ENCODE data around the gene ZSCAN10. TPM values are rescaled to one million over a fixed set of nuclear protein-coding genes. Genes with fewer than 3 reads are reported as not detected.

ZSCAN10 gene
- total RNA-seq, 1 donor from 2014 or later, result not detected

DNA sequence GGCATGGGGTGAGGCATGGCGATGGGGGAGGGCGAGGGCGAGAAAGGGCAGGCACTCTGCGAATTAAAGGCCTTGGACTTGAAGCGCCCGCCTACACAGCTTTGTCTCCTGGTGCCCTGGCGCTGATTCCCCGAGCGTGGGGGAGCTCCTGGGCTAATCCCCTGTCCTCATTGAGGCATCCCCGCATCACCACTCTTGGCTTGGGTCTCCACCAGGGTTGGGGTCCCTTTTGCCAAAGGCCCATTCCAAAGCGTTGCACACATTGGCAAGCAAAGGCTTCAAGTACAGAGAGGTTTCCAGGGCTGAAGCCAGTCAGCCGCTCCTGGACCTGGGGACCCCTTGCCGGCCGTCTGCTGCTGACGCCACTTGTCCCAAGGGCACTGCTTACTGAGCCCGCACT lies 21.3 kb upstream of the ZSCAN10 start:
- FAIRE-seq (no peak), DNase-seq (ENCODE audit: low read depth) (no peak)
- TF ChIP-seq, protein P1, sequence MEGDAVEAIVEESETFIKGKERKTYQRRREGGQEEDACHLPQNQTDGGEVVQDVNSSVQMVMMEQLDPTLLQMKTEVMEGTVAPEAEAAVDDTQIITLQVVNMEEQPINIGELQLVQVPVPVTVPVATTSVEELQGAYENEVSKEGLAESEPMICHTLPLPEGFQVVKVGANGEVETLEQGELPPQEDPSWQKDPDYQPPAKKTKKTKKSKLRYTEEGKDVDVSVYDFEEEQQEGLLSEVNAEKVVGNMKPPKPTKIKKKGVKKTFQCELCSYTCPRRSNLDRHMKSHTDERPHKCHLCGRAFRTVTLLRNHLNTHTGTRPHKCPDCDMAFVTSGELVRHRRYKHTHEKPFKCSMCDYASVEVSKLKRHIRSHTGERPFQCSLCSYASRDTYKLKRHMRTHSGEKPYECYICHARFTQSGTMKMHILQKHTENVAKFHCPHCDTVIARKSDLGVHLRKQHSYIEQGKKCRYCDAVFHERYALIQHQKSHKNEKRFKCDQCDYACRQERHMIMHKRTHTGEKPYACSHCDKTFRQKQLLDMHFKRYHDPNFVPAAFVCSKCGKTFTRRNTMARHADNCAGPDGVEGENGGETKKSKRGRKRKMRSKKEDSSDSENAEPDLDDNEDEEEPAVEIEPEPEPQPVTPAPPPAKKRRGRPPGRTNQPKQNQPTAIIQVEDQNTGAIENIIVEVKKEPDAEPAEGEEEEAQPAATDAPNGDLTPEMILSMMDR (IDR thresholded peaks at IDR 0.05; ENCODE audit: insufficient read depth, low read length, severe bottlenecking), result no peak
- Histone ChIP-seq H3K27me3 (ENCODE audit: control insufficient read depth, insufficient read depth, low read length) (no peaks in the 10 kb centered on the region), H3K36me3 (ENCODE audit: control insufficient read depth, insufficient read depth, low read length) (peaks cover 21% of the 10 kb centered on the region), H3K4me3 (ENCODE audit: low read depth, low read length) (no peak overlapping the region)

DNA sequence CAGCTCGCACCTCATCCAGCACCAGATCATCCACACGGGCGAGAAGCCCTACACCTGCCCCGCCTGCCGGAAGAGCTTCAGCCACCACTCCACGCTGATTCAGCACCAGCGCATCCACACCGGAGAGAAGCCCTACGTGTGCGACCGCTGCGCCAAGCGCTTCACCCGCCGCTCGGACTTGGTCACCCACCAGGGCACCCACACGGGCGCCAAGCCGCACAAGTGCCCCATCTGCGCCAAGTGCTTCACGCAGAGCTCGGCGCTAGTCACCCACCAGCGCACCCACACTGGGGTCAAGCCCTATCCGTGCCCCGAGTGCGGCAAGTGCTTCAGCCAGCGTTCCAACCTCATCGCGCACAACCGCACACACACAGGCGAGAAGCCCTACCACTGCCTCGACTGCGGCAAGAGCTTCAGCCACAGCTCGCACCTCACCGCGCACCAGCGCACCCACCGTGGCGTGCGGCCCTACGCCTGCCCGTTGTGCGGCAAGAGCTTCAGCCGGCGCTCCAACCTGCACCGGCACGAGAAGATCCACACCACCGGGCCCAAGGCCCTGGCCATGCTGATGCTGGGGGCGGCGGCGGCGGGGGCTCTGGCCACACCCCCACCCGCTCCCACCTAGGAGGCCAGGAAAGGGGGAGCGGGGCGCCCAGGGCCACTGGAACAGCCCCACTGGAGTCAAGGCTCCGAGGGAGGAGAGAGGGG lies 20.8 kb upstream of the ZSCAN10 start:
- TF ChIP-seq, protein P1 (IDR thresholded peaks at IDR 0.05; ENCODE audit: insufficient read depth, low read length, severe bottlenecking), result no peak
- FAIRE-seq (no peak), DNase-seq (ENCODE audit: low read depth) (no peak)
- Histone ChIP-seq H3K27me3 (ENCODE audit: control insufficient read depth, insufficient read depth, low read length) (no peaks in the 10 kb centered on the region), H3K36me3 (ENCODE audit: control insufficient read depth, insufficient read depth, low read length) (peaks cover 23% of the 10 kb centered on the region), H3K4me3 (ENCODE audit: low read depth, low read length) (no peak overlapping the region)

GRCh38 chr16:3119286-3119685 lies 20.2 kb upstream of the ZSCAN10 start:
- peaks cover 23% of the 10 kb centered on the region for H3K36me3 ChIP-seq (ENCODE audit: control insufficient read depth, insufficient read depth, low read length)
- no peak for FAIRE-seq

GRCh38 chr16:3118846-3119245 lies 19.8 kb upstream of the ZSCAN10 start:
- FAIRE-seq, result no peak
- H3K36me3 ChIP-seq (ENCODE audit: control insufficient read depth, insufficient read depth, low read length), result peaks cover 23% of the 10 kb centered on the region
- TF ChIP-seq, protein P1 (IDR thresholded peaks at IDR 0.05; ENCODE audit: insufficient read depth, low read length, severe bottlenecking), result no peak

More at GRCh38 chr16:3119286-3119685, 20.2 kb upstream of the ZSCAN10 start:
- no peaks in the 10 kb centered on the region for H3K27me3 ChIP-seq (ENCODE audit: control insufficient read depth, insufficient read depth, low read length)
- TF ChIP-seq, protein P1 (IDR thresholded peaks at IDR 0.05; ENCODE audit: insufficient read depth, low read length, severe bottlenecking), result no peak
- no peak overlapping the region for H3K4me3 ChIP-seq (ENCODE audit: low read depth, low read length)
- DNase-seq (ENCODE audit: low read depth), result no peak

DNA sequence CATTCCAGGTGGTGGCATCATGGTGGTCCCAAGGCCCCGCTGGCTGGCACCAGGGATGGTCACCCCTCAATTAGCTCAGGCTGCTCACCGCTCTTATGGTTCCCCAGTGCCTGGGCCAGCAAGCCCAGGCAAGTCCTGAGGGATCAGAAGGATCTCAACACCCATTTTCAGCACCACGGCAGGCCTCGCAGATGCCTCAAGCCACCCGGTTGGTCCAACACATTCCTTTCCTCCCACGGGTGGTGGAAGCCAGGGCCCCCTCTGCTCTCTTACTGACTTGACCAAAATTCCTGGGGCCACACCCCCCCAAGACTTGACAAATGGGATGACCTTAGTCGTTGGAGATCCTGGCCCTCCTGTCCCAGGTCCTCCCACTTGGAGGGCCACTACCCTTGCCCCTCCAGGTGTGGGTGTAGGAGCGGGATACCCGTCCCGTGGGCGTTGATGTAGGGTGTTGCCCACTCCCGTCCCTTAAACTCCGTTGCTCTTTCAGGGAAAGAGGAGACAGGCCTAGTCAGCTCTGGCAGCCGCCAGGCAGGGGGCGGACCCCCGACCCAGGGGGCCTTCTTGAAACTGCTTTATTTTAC lies 19.2 kb upstream of the ZSCAN10 start:
- Histone ChIP-seq H3K36me3 (ENCODE audit: control insufficient read depth, insufficient read depth, low read length) (peaks cover 23% of the 10 kb centered on the region), H3K4me3 (ENCODE audit: low read depth, low read length) (no peak overlapping the region), H3K27me3 (ENCODE audit: control insufficient read depth, insufficient read depth, low read length) (no peaks in the 10 kb centered on the region)
- FAIRE-seq, result no peak
- TF ChIP-seq, protein P1 (IDR thresholded peaks at IDR 0.05; ENCODE audit: insufficient read depth, low read length, severe bottlenecking), result no peak
- no peak for DNase-seq (ENCODE audit: low read depth)

More at GRCh38 chr16:3118846-3119245, 19.8 kb upstream of the ZSCAN10 start:
- no peak for DNase-seq (ENCODE audit: low read depth)
- Histone ChIP-seq H3K4me3 (ENCODE audit: low read depth, low read length) (no peak overlapping the region), H3K27me3 (ENCODE audit: control insufficient read depth, insufficient read depth, low read length) (no peaks in the 10 kb centered on the region)

Data from bronchial epithelial cell (primary cell).